ENCODE measurements around the gene ACVRL1.
A peak's percentile ranks its signal among the peaks of the same experiment; 100 is the strongest.

Gene ACVRL1

GRCh38 chr12:51970904-51971646, 63.8 kb downstream of the ACVRL1 start:
- DNase-seq: peak; percentile 21

- DNase-seq: no peak
Observed at GRCh38 chr12:51971679-51972421, 64.5 kb downstream of the ACVRL1 start.

GRCh38 chr12:51972422-51972812, 65.1 kb downstream of the ACVRL1 start:
- DNase-seq: no peak

- peak; percentile 38 for DNase-seq
Observed at GRCh38 chr12:51972849-51973273, 65.6 kb downstream of the ACVRL1 start.

Data from T-helper 9 cell (primary cell).